Ecto neural progenitor cell (in vitro differentiated cells): ENCODE results near the gene PI4KA.

Experiments
- DNase-seq: peaks from one replicate; pipeline ENCODE4 v3.0.0-alpha.2; 2018; ENCODE audit warnings: low spot score

Gene PI4KA

GRCh38 chr22:20792966-20793728 is 65.5 kb downstream of the PI4KA start:
- no peak for DNase-seq

DNA sequence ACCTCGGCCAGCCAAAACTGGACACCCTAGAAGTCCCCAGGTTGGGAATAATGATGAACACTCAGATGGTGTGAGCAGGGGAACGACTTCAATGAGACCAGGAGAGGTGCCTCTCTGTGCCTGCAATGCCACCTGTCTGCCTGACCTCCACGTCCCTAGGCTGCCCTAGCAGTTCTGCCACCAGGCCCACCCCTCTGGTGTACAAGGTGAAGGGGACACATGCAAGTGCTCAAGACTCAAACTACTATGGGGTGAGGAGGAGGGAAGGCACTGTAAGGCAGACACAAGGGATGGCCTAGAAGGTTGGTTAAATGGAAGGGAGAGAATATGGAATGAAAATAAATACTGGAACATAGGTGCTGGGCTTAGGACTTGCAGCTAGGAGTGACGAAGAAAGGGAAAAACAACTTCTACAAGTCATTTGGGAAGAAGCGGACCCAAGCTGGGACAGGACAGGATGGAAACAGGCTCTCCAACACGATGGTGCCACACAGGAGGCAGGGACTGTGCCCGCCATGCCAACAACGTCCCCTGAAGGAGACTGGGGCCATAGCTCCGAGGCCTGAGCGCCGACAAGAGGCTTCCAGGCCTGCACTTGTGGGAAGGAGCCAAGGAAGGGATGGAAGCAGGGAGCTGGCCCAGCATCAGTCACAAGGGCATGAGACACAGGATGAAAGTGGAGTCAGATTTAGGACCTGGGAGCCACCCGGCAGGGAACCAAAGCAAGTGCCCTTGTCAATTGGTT is 66.2 kb downstream of the PI4KA start:
- no peak for DNase-seq

- no peak for DNase-seq
These were observed 69.8 kb downstream of the PI4KA start for GRCh38 chr22:20788627-20789344.

DNA sequence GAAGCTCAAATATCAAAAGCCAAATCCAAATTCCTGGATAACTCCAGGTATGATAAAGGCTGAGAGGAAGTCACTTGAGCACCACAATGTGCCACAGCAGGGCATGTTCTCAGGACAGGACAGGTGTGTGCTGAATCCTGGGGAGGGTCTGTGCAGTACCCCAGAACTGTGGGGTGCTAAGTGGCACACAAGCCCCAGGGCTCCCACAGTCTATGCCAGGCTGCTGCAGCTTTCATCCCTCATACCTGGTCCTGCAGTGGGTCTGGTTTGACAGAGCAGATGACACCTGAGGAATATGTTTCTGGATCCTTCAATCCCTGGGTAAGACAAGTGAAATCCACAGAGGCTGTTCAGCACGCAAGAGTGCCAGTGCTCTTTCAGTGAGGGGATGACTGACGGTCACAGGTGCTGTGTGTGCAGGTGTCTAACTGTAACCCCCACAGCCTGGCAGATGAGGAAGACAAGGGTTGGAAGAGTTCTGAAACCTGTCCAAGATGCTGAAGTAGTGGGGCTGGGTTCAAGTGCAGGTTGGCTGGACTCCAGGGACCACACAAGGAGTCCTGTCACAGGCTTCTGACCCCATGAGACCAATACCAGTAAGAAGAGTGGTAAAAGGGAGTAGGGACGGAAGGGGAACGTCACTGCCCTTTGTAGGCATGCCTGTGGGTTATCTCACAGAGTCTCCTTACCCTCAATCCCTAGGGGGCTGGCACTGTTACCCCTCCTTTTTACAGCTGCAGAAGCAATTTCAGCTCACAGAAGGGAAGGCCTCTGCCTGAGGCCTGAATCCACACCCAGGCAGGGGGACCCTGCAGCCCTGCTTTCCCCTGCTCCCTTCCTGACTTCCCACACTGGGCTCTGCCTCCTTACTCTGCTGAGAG is 70.6 kb downstream of the PI4KA start:
- no peak for DNase-seq

DNA sequence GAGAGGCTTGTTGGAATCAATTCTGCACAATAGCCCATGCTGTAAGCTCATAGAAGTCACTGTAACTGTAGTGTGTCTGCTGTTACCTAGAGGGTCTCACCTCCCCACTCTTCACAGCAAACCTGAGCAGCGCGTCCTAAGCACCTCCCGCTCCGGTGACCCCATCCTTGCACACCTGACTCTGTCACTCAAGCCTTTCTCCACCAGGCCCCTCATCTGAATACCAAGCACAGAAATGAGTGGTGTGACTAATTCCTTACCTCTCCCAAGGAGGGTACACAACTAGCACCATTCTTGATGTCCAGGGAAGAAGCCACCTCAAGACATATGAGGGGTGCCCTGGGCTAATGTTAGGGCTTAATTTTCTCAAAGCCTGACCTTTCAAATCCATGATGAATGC is 71.4 kb downstream of the PI4KA start:
- no peak for DNase-seq

DNA sequence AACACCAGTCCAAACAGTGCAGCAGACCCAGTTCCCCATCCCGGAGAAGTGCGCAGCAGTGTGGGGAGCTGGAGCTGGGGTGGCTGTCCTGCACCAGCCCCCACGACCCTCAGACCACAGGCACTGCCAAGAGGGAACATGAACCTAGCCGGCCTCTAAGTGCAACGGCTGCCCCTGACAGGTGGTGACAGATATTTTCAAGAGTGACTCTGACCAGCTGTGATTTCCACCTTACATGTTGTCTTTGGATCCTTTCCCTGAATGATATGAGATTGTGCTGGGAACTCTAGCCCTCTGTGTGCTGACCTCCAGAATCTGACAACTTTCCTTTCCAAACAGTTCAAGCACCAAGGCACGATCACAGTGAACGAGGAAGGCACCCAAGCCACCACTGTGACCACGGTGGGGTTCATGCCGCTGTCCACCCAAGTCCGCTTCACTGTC is 72.1 kb downstream of the PI4KA start:
- DNase-seq, result no peak

DNA sequence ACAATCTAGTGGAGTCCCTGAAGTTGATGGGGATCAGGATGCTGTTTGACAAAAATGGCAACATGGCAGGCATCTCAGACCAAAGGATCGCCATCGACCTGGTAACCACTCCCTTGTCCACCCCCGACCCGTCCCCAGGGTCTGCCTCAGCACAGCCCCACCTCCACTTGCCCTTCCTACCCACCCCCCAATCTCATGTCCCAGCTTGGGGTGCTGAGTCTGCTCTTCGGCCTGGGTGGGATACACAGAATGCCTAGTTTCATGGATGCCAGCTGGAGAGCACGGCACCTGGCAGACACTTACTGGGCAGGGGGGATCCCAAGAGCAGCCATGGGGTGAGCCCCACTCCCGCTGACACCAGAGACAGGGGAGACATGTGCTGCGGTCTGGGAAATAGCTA is 72.6 kb downstream of the PI4KA start:
- DNase-seq, result no peak

DNA sequence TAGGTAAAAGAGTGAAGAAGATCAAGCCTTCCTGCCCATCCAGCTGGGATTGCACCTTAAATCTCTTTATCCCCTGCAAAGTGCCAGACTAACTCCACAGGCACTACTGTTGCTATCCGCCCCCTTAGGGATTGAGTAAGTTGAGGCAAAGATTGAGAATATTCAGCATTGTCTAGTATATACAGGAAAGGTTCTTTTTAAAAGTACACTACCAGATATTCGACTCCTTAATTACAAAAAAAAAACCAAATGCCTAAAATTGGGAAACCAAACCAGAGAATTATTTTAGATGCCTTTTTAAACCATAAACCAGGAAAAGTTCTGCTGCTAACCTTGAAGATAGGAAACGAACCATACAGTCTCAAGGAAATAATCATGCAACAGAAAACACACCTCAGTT is 73.2 kb downstream of the PI4KA start:
- no peak for DNase-seq

- DNase-seq, result no peak
These were observed 74.5 kb downstream of the PI4KA start for GRCh38 chr22:20783844-20784723.

GRCh38 chr22:20783300-20783673 is 75.3 kb downstream of the PI4KA start:
- DNase-seq, result no peak

DNA sequence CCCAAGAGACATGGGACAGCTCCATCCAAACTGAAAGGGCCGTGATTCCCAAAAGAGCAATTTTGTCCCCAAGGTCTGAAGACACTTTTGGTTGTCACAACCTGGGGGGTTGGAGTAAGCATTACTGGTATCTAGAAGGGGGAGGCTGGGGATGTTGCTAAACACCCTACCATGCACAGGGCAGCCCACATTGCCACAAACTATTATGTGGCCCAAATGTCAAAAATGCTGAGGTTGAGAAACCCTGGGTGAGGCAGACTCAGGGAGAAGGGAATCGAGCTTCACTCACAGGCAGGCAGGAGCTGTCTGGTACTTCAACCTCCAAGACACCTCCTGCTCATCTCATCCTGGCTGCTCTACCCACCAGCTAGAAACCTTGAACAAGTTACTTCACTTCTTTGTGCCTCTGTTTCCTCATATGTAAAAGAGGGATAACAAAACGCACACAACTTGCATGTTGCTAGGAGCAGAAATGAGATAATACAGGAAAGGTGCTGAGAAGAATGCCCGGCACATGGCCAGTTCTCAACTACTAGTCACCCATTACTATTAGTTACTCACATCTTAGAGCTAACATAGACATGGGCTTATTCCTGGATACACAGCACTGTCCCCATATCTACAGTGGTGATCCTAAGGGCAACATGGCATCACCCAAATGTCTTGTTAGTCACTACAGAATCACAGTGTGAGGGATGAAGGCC is 75.9 kb downstream of the PI4KA start:
- DNase-seq, result no peak

GRCh38 chr22:20782083-20782482 is 76.5 kb downstream of the PI4KA start:
- no peak for DNase-seq

- no peak for DNase-seq
These were observed 77.2 kb downstream of the PI4KA start for GRCh38 chr22:20781272-20781990.

DNA sequence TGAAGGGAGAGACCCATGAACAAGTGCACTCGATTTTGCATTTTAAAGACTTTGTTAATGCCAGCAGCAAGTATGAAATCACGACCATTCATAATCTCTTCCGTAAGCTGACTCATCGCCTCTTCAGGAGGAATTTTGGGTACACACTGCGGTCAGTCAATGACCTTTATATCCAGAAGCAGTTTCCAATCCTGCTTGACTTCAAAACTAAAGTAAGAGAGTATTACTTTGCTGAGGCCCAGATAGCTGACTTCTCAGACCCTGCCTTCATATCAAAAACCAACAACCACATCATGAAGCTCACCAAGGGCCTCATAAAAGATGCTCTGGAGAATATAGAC is 78.8 kb downstream of the PI4KA start:
- no peak for DNase-seq

DNA sequence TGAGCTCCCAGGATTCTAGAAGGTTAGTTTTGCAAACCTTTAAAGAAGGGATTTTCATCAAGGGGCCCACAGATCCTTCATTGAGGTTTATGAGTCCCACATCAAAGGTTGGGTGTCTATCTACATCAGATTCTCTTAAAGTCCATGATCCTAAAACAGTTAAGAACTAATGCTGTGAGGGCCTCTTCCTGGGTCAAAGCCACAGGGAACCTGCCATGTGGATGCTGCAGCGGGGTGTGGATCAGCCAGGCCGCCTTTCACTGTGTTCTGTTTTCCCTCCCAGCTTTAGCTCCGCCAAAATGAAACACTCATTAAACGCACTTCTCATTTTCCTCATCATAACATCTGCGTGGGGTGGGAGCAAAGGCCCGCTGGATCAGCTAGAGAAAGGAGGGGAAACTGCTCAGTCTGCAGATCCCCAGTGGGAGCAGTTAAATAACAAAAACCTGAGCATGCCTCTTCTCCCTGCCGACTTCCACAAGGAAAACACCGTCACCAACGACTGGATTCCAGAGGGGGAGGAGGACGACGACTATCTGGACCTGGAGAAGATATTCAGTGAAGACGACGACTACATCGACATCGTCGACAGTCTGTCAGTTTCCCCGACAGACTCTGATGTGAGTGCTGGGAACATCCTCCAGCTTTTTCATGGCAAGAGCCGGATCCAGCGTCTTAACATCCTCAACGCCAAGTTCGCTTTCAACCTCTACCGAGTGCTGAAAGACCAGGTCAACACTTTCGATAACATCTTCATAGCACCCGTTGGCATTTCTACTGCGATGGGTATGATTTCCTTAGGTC is 79.4 kb downstream of the PI4KA start:
- no peak for DNase-seq

DNA sequence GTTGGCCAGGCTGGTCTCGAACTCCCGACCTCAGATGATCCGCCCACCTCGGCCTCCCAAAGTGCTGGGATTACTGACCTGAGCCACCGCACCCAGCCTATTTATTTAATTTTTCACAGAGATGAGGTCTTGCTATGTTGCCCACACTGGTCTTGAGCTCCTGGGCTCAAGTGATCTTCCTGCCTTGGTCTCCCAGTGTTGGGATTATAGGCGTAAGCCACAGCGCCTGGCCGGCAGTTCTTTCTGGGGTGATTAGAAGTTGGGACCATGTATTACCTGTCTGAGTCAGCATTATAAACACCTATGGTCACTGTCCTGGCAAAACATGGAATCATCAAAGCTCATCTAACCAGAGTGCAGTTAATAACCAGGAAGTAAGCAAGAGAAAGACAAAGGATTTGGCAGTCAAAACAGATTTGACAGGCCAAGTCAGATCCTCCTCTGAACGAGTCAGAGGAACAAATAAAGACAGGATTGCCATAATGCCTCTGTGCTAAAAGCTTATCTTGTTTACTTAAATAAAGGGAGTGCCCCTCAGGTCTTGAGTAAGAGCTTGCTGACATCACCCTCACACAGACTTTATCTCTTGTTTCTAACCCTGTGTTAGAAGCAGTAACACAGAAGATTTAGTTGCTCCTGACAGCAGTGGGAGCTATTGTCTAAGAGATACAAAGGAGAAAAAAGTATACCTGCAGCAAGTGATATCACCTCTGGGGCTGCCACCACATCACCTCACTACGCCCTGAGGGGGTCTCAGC is 81.0 kb downstream of the PI4KA start:
- DNase-seq, result no peak

- DNase-seq, result no peak
These were observed 81.8 kb downstream of the PI4KA start for GRCh38 chr22:20776624-20777405.
